ENCODE data around the gene TBK1. TPM values are rescaled to one million over a fixed set of nuclear protein-coding genes. Genes with fewer than 3 reads are reported as not detected.

The TBK1 gene
- total RNA-seq, 1 experiment from 2014 or later = 35.4 TPM

- Histone ChIP-seq H3K27ac (peak overlapping the region; percentile 76), H3K4me1 (replicated peaks) (peaks cover 40% of the 10 kb centered on the region), H3K4me3 (peak overlapping the region; percentile 17), H3K9me3 (replicated peaks) (no peaks in the 10 kb centered on the region), H3K36me3 (peaks cover 58% of the 10 kb centered on the region), H3K27me3 (replicated peaks) (no peaks in the 10 kb centered on the region)
- peak in 1 of 2 experiments; percentile 51 for DNase-seq (ENCODE audit: low read depth in 1 of 2, low spot score in 2 of 2)
These were observed 7.5 kb downstream of the TBK1 start for GRCh38 chr12:64459394-64459891.

GRCh38 chr12:64461634-64462414 is 9.9 kb downstream of the TBK1 start:
- H3K9me3 ChIP-seq (replicated peaks) = no peaks in the 10 kb centered on the region
- peaks cover 68% of the 10 kb centered on the region for H3K36me3 ChIP-seq
- H3K27me3 ChIP-seq (replicated peaks) = no peaks in the 10 kb centered on the region
- H3K4me1 ChIP-seq (replicated peaks) = peaks cover 40% of the 10 kb centered on the region
- H3K4me3 ChIP-seq = no peak overlapping the region
- peak overlapping the region; percentile 90 for H3K27ac ChIP-seq
- DNase-seq (ENCODE audit: low read depth in 1 of 2, low spot score in 2 of 2) = peak; percentile 73 to 92

DNA sequence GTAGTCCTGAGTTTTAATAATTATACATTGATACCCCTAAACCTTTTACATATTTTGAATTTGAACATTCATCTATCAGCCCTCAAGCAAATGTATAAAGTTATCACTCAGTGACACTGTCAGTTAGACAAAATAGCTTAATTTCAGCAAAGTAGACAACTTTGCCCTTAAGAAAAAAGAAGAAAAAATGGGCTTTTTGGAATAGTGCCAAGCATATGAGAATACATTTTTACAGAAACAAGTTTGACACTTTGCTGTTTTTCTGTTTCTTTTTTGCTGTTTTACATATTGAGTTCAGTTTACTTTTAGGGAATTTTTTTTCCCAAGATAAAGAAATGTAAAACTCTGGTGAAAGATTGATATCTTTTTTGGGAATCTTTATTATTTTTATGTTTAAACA is 14.3 kb downstream of the TBK1 start:
- no peak overlapping the region for H3K27ac ChIP-seq
- H3K4me3 ChIP-seq = no peak overlapping the region
- no peaks in the 10 kb centered on the region for H3K9me3 ChIP-seq (replicated peaks)
- no peaks in the 10 kb centered on the region for H3K27me3 ChIP-seq (replicated peaks)
- peaks cover 78% of the 10 kb centered on the region for H3K36me3 ChIP-seq
- H3K4me1 ChIP-seq (replicated peaks) = peaks cover 52% of the 10 kb centered on the region
- no peak for DNase-seq (ENCODE audit: low read depth in 1 of 2, low spot score in 2 of 2)

DNA sequence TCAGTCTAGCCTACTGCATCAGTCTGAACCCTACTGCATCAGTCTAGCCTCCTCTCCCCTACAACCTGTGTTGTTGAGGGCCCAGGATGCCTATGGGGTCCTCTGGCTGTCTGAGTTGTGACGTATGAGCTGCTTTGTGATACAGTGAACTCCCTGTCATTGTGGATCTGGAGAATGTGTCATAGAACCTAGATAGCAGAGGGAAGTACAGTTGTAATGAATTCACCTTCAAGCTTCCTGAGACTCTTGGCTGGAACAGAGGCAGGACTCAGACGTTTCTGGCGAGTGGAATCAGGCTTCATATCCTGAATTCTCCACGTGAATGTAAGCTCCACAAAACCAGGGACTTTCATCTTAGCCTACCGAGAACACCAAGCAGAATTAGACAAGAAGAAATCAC is 17.0 kb downstream of the TBK1 start:
- H3K4me1 ChIP-seq (replicated peaks) = peaks cover 24% of the 10 kb centered on the region
- H3K36me3 ChIP-seq = peaks cover 89% of the 10 kb centered on the region
- peak overlapping the region; percentile 50 for H3K27ac ChIP-seq
- no peaks in the 10 kb centered on the region for H3K27me3 ChIP-seq (replicated peaks)
- DNase-seq (ENCODE audit: low read depth in 1 of 2, low spot score in 2 of 2) = no peak
- no peaks in the 10 kb centered on the region for H3K9me3 ChIP-seq (replicated peaks)
- no peak overlapping the region for H3K4me3 ChIP-seq

DNA sequence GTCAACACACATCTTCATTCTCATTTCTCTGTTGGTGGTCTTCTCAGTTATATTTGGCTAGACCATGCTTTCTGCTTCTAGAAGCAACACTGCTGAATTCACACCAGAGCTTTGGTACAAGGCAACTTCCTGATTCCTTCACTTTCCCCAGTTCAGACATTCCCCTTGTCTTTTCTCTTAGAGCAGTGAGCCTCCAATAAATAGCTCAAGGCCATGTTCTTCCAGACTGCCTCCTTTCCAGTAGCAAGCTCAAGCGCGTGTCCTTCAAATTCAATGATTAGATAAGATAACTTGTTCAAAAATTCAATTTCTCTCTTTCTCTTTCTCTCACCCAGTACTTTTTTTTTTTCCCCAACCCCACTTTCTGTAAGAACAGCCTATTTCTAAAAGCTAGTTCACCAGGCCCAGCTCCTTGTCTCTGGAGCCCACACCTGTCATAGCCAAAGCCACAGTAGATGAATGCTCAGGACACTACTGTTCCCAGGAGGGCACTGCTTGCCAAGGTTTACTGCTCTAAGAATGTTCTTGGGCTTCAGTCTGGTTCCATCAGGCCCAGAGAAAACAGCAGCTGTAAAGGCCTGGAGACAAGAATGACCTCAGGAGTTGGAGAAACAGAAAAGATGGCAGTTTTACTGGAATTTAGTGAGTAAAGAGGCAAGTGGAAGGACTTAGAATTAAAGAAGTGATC is 17.7 kb downstream of the TBK1 start:
- no peak overlapping the region for H3K4me3 ChIP-seq
- H3K27ac ChIP-seq = peak overlapping the region; percentile 50
- H3K9me3 ChIP-seq (replicated peaks) = no peaks in the 10 kb centered on the region
- no peaks in the 10 kb centered on the region for H3K27me3 ChIP-seq (replicated peaks)
- DNase-seq (ENCODE audit: low read depth in 1 of 2, low spot score in 2 of 2) = peak in 1 of 2 experiments; percentile 58
- H3K36me3 ChIP-seq = peaks cover 89% of the 10 kb centered on the region
- H3K4me1 ChIP-seq (replicated peaks) = peaks cover 22% of the 10 kb centered on the region

- no peak overlapping the region for H3K27ac ChIP-seq
- H3K4me3 ChIP-seq = no peak overlapping the region
- peaks cover 22% of the 10 kb centered on the region for H3K4me1 ChIP-seq (replicated peaks)
- no peaks in the 10 kb centered on the region for H3K9me3 ChIP-seq (replicated peaks)
- no peak for DNase-seq (ENCODE audit: low read depth in 1 of 2, low spot score in 2 of 2)
- no peaks in the 10 kb centered on the region for H3K27me3 ChIP-seq (replicated peaks)
- peaks cover 91% of the 10 kb centered on the region for H3K36me3 ChIP-seq
These were observed 18.6 kb downstream of the TBK1 start for GRCh38 chr12:64470495-64470894.

- Histone ChIP-seq H3K4me3 (no peak overlapping the region), H3K27ac (no peak overlapping the region), H3K36me3 (peaks cover 91% of the 10 kb centered on the region), H3K27me3 (replicated peaks) (no peaks in the 10 kb centered on the region), H3K4me1 (replicated peaks) (peaks cover 16% of the 10 kb centered on the region), H3K9me3 (replicated peaks) (0 out of 2 replicates have a peak, but pooled peaks cover 3% of the 10 kb centered on the region)
- DNase-seq (ENCODE audit: low read depth in 1 of 2, low spot score in 2 of 2) = no peak
These were observed 21.3 kb downstream of the TBK1 start for GRCh38 chr12:64473176-64473575.

GRCh38 chr12:64475518-64475917 is 23.6 kb downstream of the TBK1 start:
- no peak for DNase-seq (ENCODE audit: low read depth in 1 of 2, low spot score in 2 of 2)
- Histone ChIP-seq H3K9me3 (replicated peaks) (0 out of 2 replicates have a peak, but pooled peaks cover 3% of the 10 kb centered on the region), H3K4me1 (replicated peaks) (no peaks in the 10 kb centered on the region), H3K36me3 (peaks cover 90% of the 10 kb centered on the region), H3K27me3 (replicated peaks) (no peaks in the 10 kb centered on the region), H3K27ac (no peak overlapping the region), H3K4me3 (no peak overlapping the region)

- Histone ChIP-seq H3K36me3 (peaks cover 89% of the 10 kb centered on the region), H3K27me3 (replicated peaks) (no peaks in the 10 kb centered on the region), H3K9me3 (replicated peaks) (0 out of 2 replicates have a peak, but pooled peaks cover 3% of the 10 kb centered on the region), H3K4me1 (replicated peaks) (no peaks in the 10 kb centered on the region), H3K27ac (no peak overlapping the region), H3K4me3 (no peak overlapping the region)
- DNase-seq (ENCODE audit: low read depth in 1 of 2, low spot score in 2 of 2) = no peak
These were observed 24.9 kb downstream of the TBK1 start for GRCh38 chr12:64476844-64477243.

DNA sequence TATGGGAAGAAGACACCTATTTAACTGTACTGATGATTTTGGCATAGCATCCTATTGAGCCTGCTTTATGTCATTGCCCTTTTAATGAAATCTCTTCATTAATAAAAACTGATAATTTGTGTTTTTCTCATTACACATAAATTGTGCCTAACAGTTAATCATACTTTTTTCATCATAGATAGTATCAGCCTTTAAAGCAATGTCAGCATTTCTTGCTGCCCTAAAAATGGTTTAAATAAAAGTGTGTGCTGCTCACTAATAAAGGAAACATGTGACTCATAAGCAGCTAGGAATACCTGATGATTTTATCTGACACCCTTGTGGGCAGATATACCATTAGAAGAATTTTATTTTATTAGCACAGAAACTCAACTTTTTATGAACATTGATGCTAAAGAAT is 26.7 kb downstream of the TBK1 start:
- Histone ChIP-seq H3K27ac (no peak overlapping the region), H3K27me3 (replicated peaks) (no peaks in the 10 kb centered on the region), H3K4me3 (no peak overlapping the region), H3K36me3 (peaks cover 90% of the 10 kb centered on the region), H3K4me1 (replicated peaks) (no peaks in the 10 kb centered on the region), H3K9me3 (replicated peaks) (0 out of 2 replicates have a peak, but pooled peaks cover 3% of the 10 kb centered on the region)
- DNase-seq (ENCODE audit: low read depth in 1 of 2, low spot score in 2 of 2) = no peak

DNA sequence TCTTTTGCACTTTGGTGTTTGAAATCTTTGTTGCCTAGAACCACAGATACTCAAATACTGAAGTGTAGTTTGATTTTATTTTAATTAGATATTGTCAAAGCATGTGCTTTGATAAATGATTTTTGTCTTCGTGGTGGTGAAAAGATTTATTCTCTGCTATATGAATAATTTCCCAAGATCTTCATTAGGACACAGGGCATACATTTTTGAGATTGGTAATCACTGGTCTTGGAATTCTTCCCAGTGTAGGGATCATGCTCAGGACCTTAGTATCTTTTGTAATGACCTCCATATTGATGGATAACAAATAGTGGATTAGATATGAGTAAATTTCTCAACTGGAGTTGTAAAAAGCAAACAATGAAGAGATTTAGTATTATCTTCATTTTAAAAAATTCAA is 28.2 kb downstream of the TBK1 start:
- Histone ChIP-seq H3K4me1 (replicated peaks) (no peaks in the 10 kb centered on the region), H3K27me3 (replicated peaks) (no peaks in the 10 kb centered on the region), H3K9me3 (replicated peaks) (0 out of 2 replicates have a peak, but pooled peaks cover 3% of the 10 kb centered on the region), H3K36me3 (peaks cover 89% of the 10 kb centered on the region), H3K4me3 (no peak overlapping the region), H3K27ac (no peak overlapping the region)
- no peak for DNase-seq (ENCODE audit: low read depth in 1 of 2, low spot score in 2 of 2)

GRCh38 chr12:64486657-64487056 is 34.7 kb downstream of the TBK1 start:
- Histone ChIP-seq H3K27ac (no peak overlapping the region), H3K27me3 (replicated peaks) (no peaks in the 10 kb centered on the region), H3K4me1 (replicated peaks) (no peaks in the 10 kb centered on the region), H3K36me3 (peaks cover 91% of the 10 kb centered on the region), H3K4me3 (no peak overlapping the region), H3K9me3 (replicated peaks) (no peaks in the 10 kb centered on the region)
- DNase-seq (ENCODE audit: low read depth in 1 of 2, low spot score in 2 of 2) = no peak

DNA sequence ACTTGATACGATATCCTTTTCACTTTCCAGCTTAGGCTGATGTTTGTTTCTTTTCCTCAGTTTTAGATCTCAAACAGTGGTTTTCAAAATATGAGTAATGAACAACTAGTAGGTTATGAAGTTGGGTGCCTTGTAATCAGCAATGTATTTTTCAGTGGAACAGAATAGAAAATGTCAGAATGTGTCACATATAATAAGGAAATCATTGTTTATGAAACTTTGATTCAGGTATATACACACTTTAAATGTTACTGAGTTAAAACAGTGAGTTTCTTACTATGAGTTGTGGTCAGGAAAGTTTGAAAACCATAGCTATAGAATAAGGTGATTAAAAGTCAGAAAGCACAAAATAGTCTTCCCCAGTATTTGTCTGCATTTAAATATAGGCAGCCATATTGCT is 39.8 kb downstream of the TBK1 start:
- H3K27ac ChIP-seq = no peak overlapping the region
- peaks cover 91% of the 10 kb centered on the region for H3K36me3 ChIP-seq
- no peak for DNase-seq (ENCODE audit: low read depth in 1 of 2, low spot score in 2 of 2)
- no peaks in the 10 kb centered on the region for H3K9me3 ChIP-seq (replicated peaks)
- H3K4me1 ChIP-seq (replicated peaks) = no peaks in the 10 kb centered on the region
- H3K4me3 ChIP-seq = no peak overlapping the region
- H3K27me3 ChIP-seq (replicated peaks) = no peaks in the 10 kb centered on the region

DNA sequence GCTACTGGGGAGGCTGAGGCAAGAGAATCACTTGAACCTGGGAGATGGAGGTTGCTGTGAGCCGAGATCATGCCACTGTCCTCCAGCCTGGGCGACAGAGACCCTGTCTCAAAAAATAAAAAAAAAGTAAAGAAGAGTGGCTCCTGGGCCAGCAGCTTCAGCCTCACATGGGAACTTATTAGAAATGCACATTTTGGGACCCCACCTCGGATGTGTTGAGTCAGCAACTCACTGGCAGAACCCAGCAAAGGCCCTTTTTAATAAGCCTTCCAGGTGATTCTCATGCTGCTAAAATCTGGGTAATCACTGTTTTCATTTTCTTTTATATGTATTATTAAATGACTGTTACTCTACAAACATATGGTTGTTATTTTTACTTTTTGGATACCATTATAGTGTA is 41.6 kb downstream of the TBK1 start:
- Histone ChIP-seq H3K27me3 (replicated peaks) (no peaks in the 10 kb centered on the region), H3K27ac (no peak overlapping the region), H3K4me3 (no peak overlapping the region), H3K36me3 (peaks cover 86% of the 10 kb centered on the region), H3K9me3 (replicated peaks) (no peaks in the 10 kb centered on the region), H3K4me1 (replicated peaks) (no peaks in the 10 kb centered on the region)
- no peak for DNase-seq (ENCODE audit: low read depth in 1 of 2, low spot score in 2 of 2)

All from SJSA1 (cell line).